ENCODE data around the gene KRTAP19-6. TPM values are rescaled to one million over a fixed set of nuclear protein-coding genes. Genes with fewer than 3 reads are reported as not detected.

KRTAP19-6 gene
- total RNA-seq, 1 donor from 2014 or later: not detected

Small RNA genes within 50 kb of the gene (small RNA-seq; reads per million reads assigned to genes)
- gene AP000567.1 (not detected), gene KRTAP19-10P (not detected), gene KRTAP19-11P (not detected), gene KRTAP19-9P (not detected), gene KRTAP22-2 (not detected)

Other genes starting within 250 kb of the KRTAP19-6 start
- gene KRTAP26-1, start 221.5 kb downstream of the KRTAP19-6 start, total RNA-seq: not detected
- gene KRTAP27-1, start 204.2 kb downstream of the KRTAP19-6 start, total RNA-seq: not detected
- gene KRTAP23-1, start 193.3 kb downstream of the KRTAP19-6 start, total RNA-seq: not detected
- not detected for gene KRTAP13-2, start 169.6 kb downstream of the KRTAP19-6 start, total RNA-seq
- not detected for gene KRTAP13-1, start 145.8 kb downstream of the KRTAP19-6 start, total RNA-seq
- not detected for gene KRTAP13-3, start 115.9 kb downstream of the KRTAP19-6 start, total RNA-seq
- not detected for gene KRTAP13-4, start 111.6 kb downstream of the KRTAP19-6 start, total RNA-seq
- not detected for gene KRTAP15-1, start 101.6 kb downstream of the KRTAP19-6 start, total RNA-seq
- gene KRTAP19-1, start 61.5 kb downstream of the KRTAP19-6 start, total RNA-seq: not detected
- not detected for gene KRTAP19-2, start 54.4 kb downstream of the KRTAP19-6 start, total RNA-seq
- not detected for gene KRTAP19-3, start 49.9 kb downstream of the KRTAP19-6 start, total RNA-seq
- gene KRTAP19-4, start 44.7 kb downstream of the KRTAP19-6 start, total RNA-seq: not detected
- gene KRTAP19-5, start 39.7 kb downstream of the KRTAP19-6 start, total RNA-seq: not detected
- not detected for gene KRTAP19-7, start 19.4 kb upstream of the KRTAP19-6 start, total RNA-seq
- not detected for gene KRTAP22-2, start 48.5 kb upstream of the KRTAP19-6 start, total RNA-seq
- not detected for gene KRTAP6-3, start 50.6 kb upstream of the KRTAP19-6 start, total RNA-seq
- gene KRTAP6-2, start 57.0 kb upstream of the KRTAP19-6 start, total RNA-seq: not detected
- gene KRTAP22-1, start 59.2 kb upstream of the KRTAP19-6 start, total RNA-seq: not detected
- not detected for gene KRTAP6-1, start 72.1 kb upstream of the KRTAP19-6 start, total RNA-seq
- gene KRTAP20-1, start 74.6 kb upstream of the KRTAP19-6 start, total RNA-seq: not detected
- not detected for gene KRTAP20-4, start 78.8 kb upstream of the KRTAP19-6 start, total RNA-seq
- gene KRTAP20-2, start 93.3 kb upstream of the KRTAP19-6 start, total RNA-seq: not detected
- gene KRTAP20-3, start 101.0 kb upstream of the KRTAP19-6 start, total RNA-seq: not detected
- not detected for gene KRTAP21-3, start 176.9 kb upstream of the KRTAP19-6 start, total RNA-seq
- not detected for gene KRTAP21-2, start 205.4 kb upstream of the KRTAP19-6 start, total RNA-seq
- gene KRTAP21-1, start 213.6 kb upstream of the KRTAP19-6 start, total RNA-seq: not detected

Data from skeletal muscle tissue (tissue), 2 donors.